Thyroid gland (tissue), 4 donors: Measurements from ENCODE around the gene FAM209B. TPM values are rescaled to one million over a fixed set of nuclear protein-coding genes. Genes with fewer than 3 reads are reported as not detected.

Experiments
- DNase-seq, 2 donors: peaks; one replicate each; pipeline ENCODE4 v3.0.0-alpha.2; 2019
- H3K27ac ChIP-seq, 3 donors: fragments of 200-600 bp; sonication (generic); 1 replicate in 2 of 3; 2 replicates in 1 of 3; pipeline ENCODE4 v1.5.1; 2016 to 2019; ENCODE audit warnings: mild to moderate bottlenecking in 1 of 3, moderate library complexity in 1 of 3
- H3K27me3 ChIP-seq: fragments of 200-600 bp; sonication (generic); one replicate; pipeline ENCODE4 v1.5.1; 2019
- H3K36me3 ChIP-seq, 2 donors: fragments of 200-600 bp; sonication (generic); one replicate each; pipeline ENCODE4 v1.5.1; 2016 to 2019
- H3K4me1 ChIP-seq, 2 donors: fragments of 200-600 bp; sonication (generic); one replicate each; pipeline ENCODE4 v1.5.1; 2017 to 2019
- H3K4me3 ChIP-seq, 3 donors: fragments of 200-600 bp; sonication (generic); replicated peaks in 1 of 3; 1 replicate in 2 of 3; 2 replicates in 1 of 3; pipeline ENCODE4 v1.5.1; 2016; ENCODE audit warnings: mild to moderate bottlenecking in 1 of 3
- H3K9me3 ChIP-seq: fragments of 200-600 bp; sonication (generic); one replicate; pipeline ENCODE4 v1.5.1; 2017
- CTCF ChIP-seq, 6 experiments: fragments of 200-600 bp in 3 of 6; fragments of 450-650 bp in 3 of 6; sonication (generic) in 3 of 6; IDR thresholded peaks; one replicate each; pipeline ENCODE4 v1.5.1; 2016 to 2019; ENCODE audit warnings: antibody characterized with exemption in 6 of 6, mild to moderate bottlenecking in 2 of 6, inconsistent platforms in 1 of 6, moderate library complexity in 1 of 6
- POLR2A ChIP-seq, 2 donors: fragments of 450-650 bp; IDR thresholded peaks; one replicate each; pipeline ENCODE4 v1.6.1; 2017; ENCODE audit warnings: antibody characterized with exemption in 2 of 2, mild to moderate bottlenecking in 2 of 2, moderate library complexity in 1 of 2
- WGBS, 2 donors: methylation state at CpG; one replicate each; pipeline ENCODE4 v1.1.5; 2017; 5-methylcytosine and 5-hydroxymethylcytosine counted together
- intact Hi-C: fragments of 100-400 bp; cut with DNase I; formaldehyde crosslinking; loops from one replicate; pipeline ENCODE4 v1.15.1; 2023
- total RNA-seq, 4 donors: library from RNA; depleted of rRNA; stranded (reverse); fragments of >200 nt; gene quantifications; one replicate each; pipeline ENCODE4 v1.2.3, GENCODE V29; 2016

Gene FAM209B
- total RNA-seq, 4 donors from 2014 or later = 0.56 TPM; not detected in 3

DNA sequence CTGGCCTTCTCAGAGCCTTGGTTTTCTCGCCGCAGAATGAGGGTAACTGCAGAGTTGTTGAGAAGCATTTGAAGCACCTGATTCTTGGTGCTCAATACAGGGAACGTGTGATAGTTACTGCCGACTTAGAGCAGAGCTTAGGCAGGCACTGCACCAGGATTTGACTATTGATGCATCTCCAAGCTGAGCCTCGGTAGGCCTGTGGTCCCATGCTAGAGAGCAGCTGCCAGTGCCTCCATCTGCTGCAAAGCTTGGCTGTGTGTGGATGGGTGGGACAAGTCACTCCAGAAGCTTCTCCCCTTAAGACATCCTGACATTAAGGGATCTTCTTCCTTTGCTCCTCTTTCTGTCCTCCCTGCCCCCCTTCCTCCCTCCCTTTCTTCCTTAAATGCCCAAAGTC, 40.9 kb downstream of the FAM209B start:
- no peak for DNase-seq
- no peak for TF ChIP-seq CTCF (IDR thresholded peaks at IDR 0.05)
- no peak for TF ChIP-seq POLR2A (IDR thresholded peaks at IDR 0.05)
- Histone ChIP-seq H3K27me3 (no peaks in the 10 kb centered on the region), H3K4me3 (no peak overlapping the region), H3K9me3 (no peaks in the 10 kb centered on the region), H3K27ac (no peak overlapping the region), H3K4me1 (no peaks in the 10 kb centered on the region), H3K36me3 (no peaks in the 10 kb centered on the region)
- 74 to 87% methylated on average over 5 of the region's 5 CpGs for WGBS, 2 donors
- intact Hi-C loops = no loop called here

GRCh38 chr20:56574531-56575142, 41.6 kb downstream of the FAM209B start:
- Histone ChIP-seq H3K27me3 (no peaks in the 10 kb centered on the region), H3K4me3 (no peak overlapping the region), H3K9me3 (no peaks in the 10 kb centered on the region), H3K36me3 (no peaks in the 10 kb centered on the region), H3K4me1 (no peaks in the 10 kb centered on the region), H3K27ac (no peak overlapping the region)
- WGBS, 2 donors = 73 to 78% methylated on average over 8 to 9 of the region's 10 CpGs
- TF ChIP-seq POLR2A (IDR thresholded peaks at IDR 0.05) = no peak
- TF ChIP-seq CTCF (IDR thresholded peaks at IDR 0.05) = no peak
- DNase-seq = no peak
- intact Hi-C loops = no loop called here

DNA sequence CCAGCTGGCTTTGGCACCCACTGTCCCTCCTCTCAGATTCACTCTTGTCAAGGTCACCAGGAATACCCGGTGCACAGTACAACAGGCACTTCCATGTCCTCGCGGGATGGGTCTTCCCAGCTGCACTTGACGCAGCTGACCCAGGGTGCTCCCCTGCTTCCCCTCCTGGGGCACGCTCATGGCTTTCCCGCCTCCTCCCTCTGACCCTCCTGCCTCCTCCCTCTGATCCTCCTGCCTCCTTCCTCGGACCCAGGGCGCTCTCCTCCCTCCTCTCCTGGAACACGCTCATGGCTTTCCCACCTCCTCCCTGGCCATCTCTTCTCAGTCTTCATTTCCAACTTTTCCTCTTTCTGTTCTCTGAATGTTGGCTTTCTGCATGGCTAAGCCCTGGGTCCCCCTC, 42.1 kb downstream of the FAM209B start:
- no peaks in the 10 kb centered on the region for H3K27me3 ChIP-seq
- no peaks in the 10 kb centered on the region for H3K4me1 ChIP-seq
- TF ChIP-seq POLR2A (IDR thresholded peaks at IDR 0.05) (no peak), CTCF (IDR thresholded peaks at IDR 0.05) (no peak)
- intact Hi-C loops = no loop called here
- no peak for DNase-seq
- H3K27ac ChIP-seq = no peak overlapping the region
- no peak overlapping the region for H3K4me3 ChIP-seq
- WGBS, 2 donors = 85 to 86% methylated on average over 9 of the region's 9 CpGs
- no peaks in the 10 kb centered on the region for H3K9me3 ChIP-seq
- no peaks in the 10 kb centered on the region for H3K36me3 ChIP-seq

GRCh38 chr20:56575961-56576360, 42.9 kb downstream of the FAM209B start:
- Histone ChIP-seq H3K36me3 (no peaks in the 10 kb centered on the region), H3K4me1 (no peaks in the 10 kb centered on the region), H3K27ac (no peak overlapping the region), H3K27me3 (no peaks in the 10 kb centered on the region), H3K4me3 (no peak overlapping the region), H3K9me3 (no peaks in the 10 kb centered on the region)
- WGBS, 2 donors = 58 to 66% methylated on average over 4 of the region's 4 CpGs
- TF ChIP-seq POLR2A (IDR thresholded peaks at IDR 0.05) = no peak
- TF ChIP-seq CTCF (IDR thresholded peaks at IDR 0.05) = no peak
- intact Hi-C loops = no loop called here
- no peak for DNase-seq

DNA sequence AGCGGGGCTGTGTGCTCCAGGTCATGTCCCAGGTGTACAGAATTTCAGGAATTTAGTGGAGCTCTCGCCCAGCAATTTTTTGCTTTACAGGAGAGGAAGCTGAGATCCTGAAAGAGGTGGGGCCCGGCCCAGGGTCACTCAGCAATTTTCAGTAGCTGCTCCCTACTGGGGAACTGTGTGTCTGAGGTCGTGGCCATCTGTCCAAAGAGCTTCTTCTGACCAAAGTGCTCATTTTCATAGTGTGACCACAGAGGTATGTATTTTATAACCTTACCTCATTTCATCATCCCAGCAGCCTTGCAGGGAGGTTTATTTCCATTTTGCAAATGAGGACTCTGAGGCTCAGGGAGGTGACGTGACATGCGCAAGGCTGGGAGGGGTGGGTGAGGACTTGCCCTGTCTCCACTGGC, 46.3 kb downstream of the FAM209B start:
- no peak for TF ChIP-seq CTCF (IDR thresholded peaks at IDR 0.05)
- no peak for TF ChIP-seq POLR2A (IDR thresholded peaks at IDR 0.05)
- no peaks in the 10 kb centered on the region for H3K27me3 ChIP-seq
- H3K4me3 ChIP-seq = no peak overlapping the region
- no peak for DNase-seq
- no peaks in the 10 kb centered on the region for H3K4me1 ChIP-seq
- H3K9me3 ChIP-seq = no peaks in the 10 kb centered on the region
- WGBS, 2 donors = 70 to 78% methylated on average over 6 of the region's 6 CpGs
- H3K27ac ChIP-seq = no peak overlapping the region
- H3K36me3 ChIP-seq = no peaks in the 10 kb centered on the region
- intact Hi-C loops = no loop called here
